Gastrocnemius medialis (tissue), 4 donors: ENCODE results near the gene CPM.

Experiments used
- CTCF ChIP-seq, 5 experiments: fragments of 450-650 bp in 3 of 5; fragments of 200-600 bp in 2 of 5; sonication (generic) in 2 of 5; IDR thresholded peaks in 4 of 5; conservative IDR thresholded peaks in 1 of 5; 1 replicate in 4 of 5; 2 replicates in 1 of 5; pipeline ENCODE4 v1.5.1; 2016 to 2019; ENCODE audit warnings: antibody characterized with exemption in 5 of 5, mild to moderate bottlenecking in 3 of 5, moderate library complexity in 3 of 5
- POLR2A ChIP-seq, 2 donors: fragments of 450-650 bp; IDR thresholded peaks; one replicate each; pipeline ENCODE4 v1.6.1; 2017; ENCODE audit warnings: antibody characterized with exemption in 2 of 2, mild to moderate bottlenecking in 2 of 2, moderate library complexity in 2 of 2

- TF ChIP-seq CTCF (IDR thresholded peaks at IDR 0.05 in 4 of 5, conservative IDR thresholded peaks at IDR 0.05 in 1 of 5) (no peak), POLR2A (IDR thresholded peaks at IDR 0.05) (no peak)
Measured at GRCh38 chr12:68899251-68899771, 33.7 kb downstream of the CPM start.
